HCT116 (cell line): ENCODE data around the gene FIZ1. TPM values are rescaled to one million over a fixed set of nuclear protein-coding genes. Genes with fewer than 3 reads are reported as not detected.

Experiments
- ATAC-seq: fragments of 200-7000 bp; cut with Tn5 transposase; 2 replicates; pipeline ENCODE4 v1.9.1; 2020; ENCODE audit warnings: mild to moderate bottlenecking, moderate library complexity
- BruUV-seq: library from RNA; stranded (reverse); fragments of 400-500 nt; replicated peaks from 2 replicates; lab custom pipeline; 2021; lab: Mats Ljungman, UMichigan
- CTCF ChIA-PET: fragments of 300-600 bp; sonication (Branson Sonifier 250); formaldehyde crosslinking; loops from one replicate; lab custom pipeline; 2021; ENCODE audit warnings: antibody characterized with exemption; lab: Charles Lee
- POLR2A ChIA-PET: fragments of 300-600, 350-600 bp; sonication (Branson Sonifier 250); formaldehyde crosslinking; loops from one replicate; lab custom pipeline; 2021; ENCODE audit warnings: antibody characterized with exemption; lab: Charles Lee
- RAD21 ChIA-PET, 2 experiments: fragments of 300-600 bp; sonication (Branson Sonifier 250); formaldehyde crosslinking; loops; one replicate each; lab custom pipeline; 2023; ENCODE audit warnings: low total read pairs in 2 of 2; ENCODE audit not compliant: uncharacterized antibody in 2 of 2, unreplicated experiment in 2 of 2, low non-redundant PET in 1 of 2; lab: Charles Lee
- DNase-seq: peaks from one replicate; pipeline ENCODE4 v3.0.0-alpha.2; 2010; ENCODE audit warnings: low read depth, low spot score
- H2AFZ ChIP-seq: fragments of 200-600 bp; shearing (Covaris generic), sonication (generic); 2 replicates; pipeline ENCODE4 v1.6.1; 2017; ENCODE audit warnings: low read depth, mixed run types, mixed read lengths, antibody characterized with exemption, low read length; ENCODE audit not compliant: poor library complexity, severe bottlenecking
- H3K27ac ChIP-seq: 2 replicates; pipeline ENCODE4 v1.5.1; 2012; ENCODE audit warnings: low read depth, low read length
- H3K27me3 ChIP-seq: fragments of 200-600 bp; sonication (generic); 2 replicates; pipeline ENCODE4 v1.6.1; 2016; ENCODE audit warnings: mixed run types, low read length, mixed read lengths; ENCODE audit not compliant: insufficient read depth
- H3K36me3 ChIP-seq, 2 experiments: fragments of 200-500 bp in 1 of 2; fragments of 200-600 bp in 1 of 2; sonication (Bioruptor generic) in 1 of 2; sonication (generic) in 1 of 2; 2 replicates each; pipeline versions ENCODE4 v1.5.1 to v1.6.1; 2014 to 2016; ENCODE audit warnings: low read length in 2 of 2, inconsistent platforms in 1 of 2, mixed read lengths in 1 of 2, mixed run types in 1 of 2; ENCODE audit not compliant: insufficient read depth in 2 of 2, control insufficient read depth in 1 of 2
- H3K4me1 ChIP-seq, 2 experiments: fragments of 200-600 bp in 1 of 2; sonication (generic) in 1 of 2; 2 replicates each; pipeline versions ENCODE4 v1.5.1 to v1.6.1; 2012 to 2017; ENCODE audit warnings: low read length in 2 of 2, inconsistent platforms in 1 of 2, mild to moderate bottlenecking in 1 of 2, mixed read lengths in 1 of 2, mixed run types in 1 of 2, moderate library complexity in 1 of 2; ENCODE audit not compliant: insufficient read depth in 2 of 2, control insufficient read depth in 1 of 2
- H3K4me2 ChIP-seq: fragments of 200-600 bp; sonication (generic); 2 replicates; pipeline ENCODE4 v1.6.1; 2017; ENCODE audit warnings: mixed run types, low read length, mixed read lengths
- H3K4me3 ChIP-seq, 2 experiments: fragments of 200-600 bp in 1 of 2; sonication (generic) in 1 of 2; replicated peaks in 1 of 2; 2 replicates each; pipeline ENCODE4 v1.5.1; 2011 to 2016; ENCODE audit warnings: low read length in 2 of 2, control low read depth in 1 of 2, low read depth in 1 of 2, mild to moderate bottlenecking in 1 of 2, mixed read lengths in 1 of 2, mixed run types in 1 of 2
- H3K79me2 ChIP-seq: fragments of 200-600 bp; sonication (generic); 2 replicates; pipeline ENCODE4 v1.6.1; 2017; ENCODE audit warnings: mild to moderate bottlenecking, mixed run types, low read length, moderate library complexity, mixed read lengths; ENCODE audit not compliant: insufficient read depth
- H3K9ac ChIP-seq: fragments of 200-600 bp; sonication (generic); 2 replicates; pipeline ENCODE4 v1.6.1; 2016; ENCODE audit warnings: low read length, mixed read lengths
- H3K9me2 ChIP-seq: fragments of 200-600 bp; sonication (generic), shearing (Covaris generic); 2 replicates; pipeline ENCODE4 v1.6.1; 2017; ENCODE audit warnings: mixed run types, mild to moderate bottlenecking, moderate library complexity; ENCODE audit not compliant: insufficient read depth
- H3K9me3 ChIP-seq, 2 experiments: fragments of 200-500 bp in 1 of 2; fragments of 200-600 bp in 1 of 2; sonication (Bioruptor generic) in 1 of 2; sonication (generic) in 1 of 2; 2 replicates each; pipeline ENCODE4 v1.6.1; 2014 to 2017; ENCODE audit warnings: low read length in 2 of 2, mixed read lengths in 2 of 2, inconsistent platforms in 1 of 2, low read depth in 1 of 2, mild to moderate bottlenecking in 1 of 2, mixed run types in 1 of 2, moderate library complexity in 1 of 2; ENCODE audit not compliant: control insufficient read depth in 1 of 2, insufficient read depth in 1 of 2
- H4K20me1 ChIP-seq: fragments of 200-600 bp; sonication (generic), shearing (Covaris generic); 2 replicates; pipeline ENCODE4 v1.6.1; 2017; ENCODE audit warnings: mixed run types, mild to moderate bottlenecking, moderate library complexity; ENCODE audit not compliant: insufficient read depth
- ELF1 ChIP-seq: IDR thresholded peaks from 2 replicates; pipeline ENCODE4 v1.6.1; 2012; ENCODE audit warnings: low read depth, borderline replicate concordance
- EZH2phosphoT487 ChIP-seq: fragments of 200-600 bp; IDR thresholded peaks from 2 replicates; pipeline ENCODE4 v1.6.1; 2018; ENCODE audit warnings: antibody characterized with exemption, borderline replicate concordance
- FOSL1 ChIP-seq: IDR thresholded peaks from 2 replicates; pipeline ENCODE4 v1.6.1; 2012; ENCODE audit warnings: low read depth
- REST ChIP-seq: IDR thresholded peaks from 2 replicates; pipeline ENCODE4 v1.6.1; 2012; ENCODE audit warnings: low read depth
- ZFX ChIP-seq: fragments of 450-650 bp; IDR thresholded peaks from 2 replicates; pipeline ENCODE4 v1.6.1; 2017
- intact Hi-C: fragments of 100-400 bp; cut with micrococcal nuclease; formaldehyde crosslinking; loops from 2 replicates; pipeline ENCODE4 v1.10.0; 2022
- total RNA-seq: library from RNA; stranded (reverse); gene quantifications from one replicate; pipeline ENCODE4 v1.2.1, GENCODE V29; 2021; ENCODE audit not compliant: unreplicated experiment
- TF ChIP-seq, protein P1 (sequence below): IDR thresholded peaks from 2 replicates; pipeline ENCODE4 v1.6.1; 2012

Gene FIZ1
- total RNA-seq, 1 experiment from 2014 or later, result 15.3 TPM

GRCh38 chr19:55619286-55619685 lies 20.0 kb upstream of the FIZ1 start:
- no peak overlapping the region for H3K9ac ChIP-seq
- CTCF ChIA-PET, result interaction anchor here (0.7 to 1.6 kb wide), 2 partner anchors 13 to 14 kb away, joined by 3 to 5 read pairs; partner anchors contain the start of gene ZNF865

More at GRCh38 chr19:55619286-55619685, 20.0 kb upstream of the FIZ1 start:
- Histone ChIP-seq H2AFZ (no peak overlapping the region), H3K27me3 (no peaks in the 10 kb centered on the region), H4K20me1 (no peaks in the 10 kb centered on the region), H3K9me3 (no peaks in the 10 kb centered on the region), H3K4me2 (no peak overlapping the region), H3K79me2 (no peaks in the 10 kb centered on the region), H3K4me3 (no peak overlapping the region), H3K36me3 (peaks cover 0 to 6% of the 10 kb centered on the region in 2 experiments; a peak in 2 of 4 replicates), H3K27ac (no peak overlapping the region), H3K4me1 (peaks cover 3 to 6% of the 10 kb centered on the region in 2 experiments; a peak in 3 of 4 replicates), H3K9me2 (no peaks in the 10 kb centered on the region)
- DNase-seq (no peak), ATAC-seq (no peak)
- ChIA-PET POLR2A (no interaction called here), RAD21 (interaction anchor here in 1 of 2 experiments (0.7 kb wide), 1 partner anchor 20 kb away, joined by 3 read pairs; no protein-coding TSS in a partner anchor)
- BruUV-seq, result no TSS peak
- TF ChIP-seq, protein P1, sequence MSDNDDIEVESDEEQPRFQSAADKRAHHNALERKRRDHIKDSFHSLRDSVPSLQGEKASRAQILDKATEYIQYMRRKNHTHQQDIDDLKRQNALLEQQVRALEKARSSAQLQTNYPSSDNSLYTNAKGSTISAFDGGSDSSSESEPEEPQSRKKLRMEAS, result no peak
- no peak for TF ChIP-seq EZH2phosphoT487
- no peak for TF ChIP-seq FOSL1
- no peak for TF ChIP-seq REST
- no peak for TF ChIP-seq ELF1
- no peak for TF ChIP-seq ZFX
- intact Hi-C loops, result no loop called here
